ENCODE data around the gene TPD52L2.
"Not testable (repeated sequence)": the region's sequence is repeated elsewhere in the genome, so short reads cannot be mapped to it uniquely, and the experiment has no call there.

The TPD52L2 gene

GRCh38 chr20:63897978-63898561, 33.0 kb downstream of the TPD52L2 start:
- DNase-seq, result no peak

GRCh38 chr20:63898882-63899558, 34.0 kb downstream of the TPD52L2 start:
- DNase-seq, result no peak

GRCh38 chr20:63900413-63900812, 35.3 kb downstream of the TPD52L2 start:
- DNase-seq, result no peak

- no peak for DNase-seq
Observed at GRCh38 chr20:63903796-63904561, 38.9 kb downstream of the TPD52L2 start.

GRCh38 chr20:63908008-63908682, 43.1 kb downstream of the TPD52L2 start:
- DNase-seq, result no peak

GRCh38 chr20:63911176-63911575, 46.1 kb downstream of the TPD52L2 start:
- no peak for DNase-seq

- no peak for DNase-seq
Observed at GRCh38 chr20:63913768-63914167, 48.7 kb downstream of the TPD52L2 start.

- DNase-seq, result no peak
Observed at GRCh38 chr20:63915471-63915870, 50.4 kb downstream of the TPD52L2 start.

GRCh38 chr20:63916371-63916939, 51.4 kb downstream of the TPD52L2 start:
- DNase-seq, result not testable (repeated sequence)

- DNase-seq, result no peak
Observed at GRCh38 chr20:63917811-63918210, 52.7 kb downstream of the TPD52L2 start.

- DNase-seq, result no peak
Observed at GRCh38 chr20:63919130-63919529, 54.1 kb downstream of the TPD52L2 start.

GRCh38 chr20:63920226-63920625, 55.2 kb downstream of the TPD52L2 start:
- no peak for DNase-seq

- DNase-seq, result no peak
Observed at GRCh38 chr20:63923651-63924050, 58.6 kb downstream of the TPD52L2 start.

GRCh38 chr20:63924241-63924640, 59.2 kb downstream of the TPD52L2 start:
- no peak for DNase-seq

GRCh38 chr20:63926298-63926697, 61.2 kb downstream of the TPD52L2 start:
- no peak for DNase-seq

- no peak for DNase-seq
Observed at GRCh38 chr20:63929071-63929470, 64.0 kb downstream of the TPD52L2 start.

- not testable (repeated sequence) for DNase-seq
Observed at GRCh38 chr20:63929473-63929883, 64.4 kb downstream of the TPD52L2 start.

- DNase-seq, result no peak
Observed at GRCh38 chr20:63930971-63931553, 66.0 kb downstream of the TPD52L2 start.

- DNase-seq, result no peak
Observed at GRCh38 chr20:63931735-63932134, 66.7 kb downstream of the TPD52L2 start.

- no peak for DNase-seq
Observed at GRCh38 chr20:63932606-63933160, 67.6 kb downstream of the TPD52L2 start.

GRCh38 chr20:63933646-63934045, 68.6 kb downstream of the TPD52L2 start:
- no peak for DNase-seq

Measured in activated CD8-positive, alpha-beta memory T cell treated with anti-CD3 and anti-CD28 coated beads, Interleukin-2, amount 50 U/mL, for 4 hours (primary cell).